ENCODE measurements around the gene RUBCNL.

The RUBCNL gene

GRCh38 chr13:46403851-46404732, 17.0 kb upstream of the RUBCNL start:
- peak overlapping the region; percentile 54 for H3K9ac ChIP-seq (ENCODE audit: low read depth, low read length, poor library complexity, severe bottlenecking)
- H3K4me3 ChIP-seq (ENCODE audit: low read length, poor library complexity, severe bottlenecking): peak overlapping the region; percentile 43

GRCh38 chr13:46402178-46402577, 15.1 kb upstream of the RUBCNL start:
- Histone ChIP-seq H3K9me3 (ENCODE audit: insufficient read depth, low read depth, low read length) (peaks cover 9% of the 10 kb centered on the region; the same call in 1 of the 2 replicates), H3K36me3 (ENCODE audit: insufficient read depth, low read length) (no peaks in the 10 kb centered on the region), H3K9me2 (replicated peaks; ENCODE audit: low read depth, low read length) (no peaks in the 10 kb centered on the region), H3K4me2 (ENCODE audit: low read depth, low read length, poor library complexity, severe bottlenecking) (no peak overlapping the region), H3K79me2 (ENCODE audit: insufficient read depth, low read length) (no peaks in the 10 kb centered on the region), H2AFZ (ENCODE audit: low read length) (no peak overlapping the region), H3K9ac (ENCODE audit: low read depth, low read length, poor library complexity, severe bottlenecking) (no peak overlapping the region), H3K4me3 (ENCODE audit: low read length, poor library complexity, severe bottlenecking) (no peak overlapping the region), H3K27me3 (ENCODE audit: insufficient read depth, low read length, poor library complexity, severe bottlenecking) (no peaks in the 10 kb centered on the region), H3K4me1 (ENCODE audit: insufficient read depth, low read length, poor library complexity, severe bottlenecking) (peaks cover 48% of the 10 kb centered on the region), H3F3A (ENCODE audit: low read depth) (no peaks in the 10 kb centered on the region), H4K20me1 (ENCODE audit: insufficient read depth, low read length, poor library complexity, severe bottlenecking) (no peaks in the 10 kb centered on the region)
- TF ChIP-seq EZH2phosphoT487 (IDR thresholded peaks at IDR 0.05; ENCODE audit: borderline replicate concordance) (no peak), CTCF (conservative IDR thresholded peaks at IDR 0.05; ENCODE audit: low read length) (no peak)

More at GRCh38 chr13:46403851-46404732, 17.0 kb upstream of the RUBCNL start:
- H3K36me3 ChIP-seq (ENCODE audit: insufficient read depth, low read length): no peaks in the 10 kb centered on the region
- peak overlapping the region; percentile 60 for H3K4me2 ChIP-seq (ENCODE audit: low read depth, low read length, poor library complexity, severe bottlenecking)
- no peaks in the 10 kb centered on the region for H3K27me3 ChIP-seq (ENCODE audit: insufficient read depth, low read length, poor library complexity, severe bottlenecking)
- no peaks in the 10 kb centered on the region for H3K79me2 ChIP-seq (ENCODE audit: insufficient read depth, low read length)
- H3K4me1 ChIP-seq (ENCODE audit: insufficient read depth, low read length, poor library complexity, severe bottlenecking): peaks cover 48% of the 10 kb centered on the region
- peaks cover 9% of the 10 kb centered on the region; the same call in 1 of the 2 replicates for H3K9me3 ChIP-seq (ENCODE audit: insufficient read depth, low read depth, low read length)
- no peaks in the 10 kb centered on the region for H3K9me2 ChIP-seq (replicated peaks; ENCODE audit: low read depth, low read length)
- TF ChIP-seq EZH2phosphoT487 (IDR thresholded peaks at IDR 0.05; ENCODE audit: borderline replicate concordance) (no peak), CTCF (conservative IDR thresholded peaks at IDR 0.05; ENCODE audit: low read length) (no peak)
- H3F3A ChIP-seq (ENCODE audit: low read depth): no peaks in the 10 kb centered on the region
- H2AFZ ChIP-seq (ENCODE audit: low read length): peak overlapping the region; percentile 70; the same call in 1 of the 2 replicates
- H4K20me1 ChIP-seq (ENCODE audit: insufficient read depth, low read length, poor library complexity, severe bottlenecking): no peaks in the 10 kb centered on the region

- TF ChIP-seq CTCF (conservative IDR thresholded peaks at IDR 0.05; ENCODE audit: low read length): no peak
- H3K9me2 ChIP-seq (replicated peaks; ENCODE audit: low read depth, low read length): no peaks in the 10 kb centered on the region
- no peaks in the 10 kb centered on the region for H3K79me2 ChIP-seq (ENCODE audit: insufficient read depth, low read length)
- peak overlapping the region; percentile 25 for H3K4me2 ChIP-seq (ENCODE audit: low read depth, low read length, poor library complexity, severe bottlenecking)
- H2AFZ ChIP-seq (ENCODE audit: low read length): 0 out of 2 replicates have a peak overlapping the region, but pooled peaks have one; percentile 78
- H3K4me1 ChIP-seq (ENCODE audit: insufficient read depth, low read length, poor library complexity, severe bottlenecking): peaks cover 48% of the 10 kb centered on the region
- H3K9ac ChIP-seq (ENCODE audit: low read depth, low read length, poor library complexity, severe bottlenecking): peak overlapping the region; percentile 24
- no peak overlapping the region for H3K4me3 ChIP-seq (ENCODE audit: low read length, poor library complexity, severe bottlenecking)
- no peaks in the 10 kb centered on the region for H4K20me1 ChIP-seq (ENCODE audit: insufficient read depth, low read length, poor library complexity, severe bottlenecking)
- H3K9me3 ChIP-seq (ENCODE audit: insufficient read depth, low read depth, low read length): peaks cover 9% of the 10 kb centered on the region; the same call in 1 of the 2 replicates
- H3K36me3 ChIP-seq (ENCODE audit: insufficient read depth, low read length): no peaks in the 10 kb centered on the region
- no peaks in the 10 kb centered on the region for H3F3A ChIP-seq (ENCODE audit: low read depth)
- H3K27me3 ChIP-seq (ENCODE audit: insufficient read depth, low read length, poor library complexity, severe bottlenecking): no peaks in the 10 kb centered on the region
Observed at GRCh38 chr13:46401432-46401831, 14.4 kb upstream of the RUBCNL start.

Data from Loucy (cell line).